ENCODE data around the gene ZFP91.

DNA sequence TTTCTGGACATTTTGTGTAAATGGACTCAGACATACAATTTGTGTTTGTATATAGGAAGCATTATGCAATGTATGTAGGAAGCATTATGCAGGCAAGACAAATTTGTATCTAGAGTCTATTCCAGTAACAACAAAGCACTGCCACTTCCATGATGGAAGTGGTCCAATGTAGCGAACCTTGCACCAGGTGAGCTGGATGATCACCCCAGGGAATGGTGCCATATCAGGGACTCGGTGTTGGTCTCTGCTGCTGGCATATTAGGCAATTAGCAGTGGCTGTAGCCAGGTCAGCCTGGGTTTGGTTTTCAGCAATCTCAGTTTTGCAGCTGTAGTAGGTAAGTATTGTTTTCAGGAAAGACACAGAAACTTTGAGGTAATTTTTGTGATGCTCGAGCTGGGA lies 12.8 kb downstream of the ZFP91 start:
- TF ChIP-seq, protein P1, sequence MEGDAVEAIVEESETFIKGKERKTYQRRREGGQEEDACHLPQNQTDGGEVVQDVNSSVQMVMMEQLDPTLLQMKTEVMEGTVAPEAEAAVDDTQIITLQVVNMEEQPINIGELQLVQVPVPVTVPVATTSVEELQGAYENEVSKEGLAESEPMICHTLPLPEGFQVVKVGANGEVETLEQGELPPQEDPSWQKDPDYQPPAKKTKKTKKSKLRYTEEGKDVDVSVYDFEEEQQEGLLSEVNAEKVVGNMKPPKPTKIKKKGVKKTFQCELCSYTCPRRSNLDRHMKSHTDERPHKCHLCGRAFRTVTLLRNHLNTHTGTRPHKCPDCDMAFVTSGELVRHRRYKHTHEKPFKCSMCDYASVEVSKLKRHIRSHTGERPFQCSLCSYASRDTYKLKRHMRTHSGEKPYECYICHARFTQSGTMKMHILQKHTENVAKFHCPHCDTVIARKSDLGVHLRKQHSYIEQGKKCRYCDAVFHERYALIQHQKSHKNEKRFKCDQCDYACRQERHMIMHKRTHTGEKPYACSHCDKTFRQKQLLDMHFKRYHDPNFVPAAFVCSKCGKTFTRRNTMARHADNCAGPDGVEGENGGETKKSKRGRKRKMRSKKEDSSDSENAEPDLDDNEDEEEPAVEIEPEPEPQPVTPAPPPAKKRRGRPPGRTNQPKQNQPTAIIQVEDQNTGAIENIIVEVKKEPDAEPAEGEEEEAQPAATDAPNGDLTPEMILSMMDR (IDR thresholded peaks at IDR 0.05; ENCODE audit: insufficient read depth, low read length, poor library complexity, severe bottlenecking) = no peak
- no peak for TF ChIP-seq EZH2phosphoT487 (conservative IDR thresholded peaks at IDR 0.05; ENCODE audit: low read length)

Measured in SU-DHL-6 (cell line).